Measurements from ENCODE around the gene C6orf52. TPM values are rescaled to one million over a fixed set of nuclear protein-coding genes. Genes with fewer than 3 reads are reported as not detected.

Gene C6orf52
- total and polyA plus RNA-seq, 4 donors = 0.33 to 0.71 (median 0.50) TPM; not detected in 1

GRCh38 chr6:10740061-10740460 lies 45.6 kb upstream of the C6orf52 start:
- Histone ChIP-seq H3K27me3 (ENCODE audit: control insufficient read depth in 4 of 4, insufficient read depth in 4 of 4, low read length in 3 of 4) (no peaks in the 10 kb centered on the region), H3K27ac (ENCODE audit: low read depth in 1 of 2, low read length in 2 of 2) (no peak overlapping the region), H3K9ac (ENCODE audit: low read depth in 1 of 2, low read length in 2 of 2) (no peak overlapping the region), H3K4me1 (ENCODE audit: control insufficient read depth in 4 of 4, insufficient read depth in 4 of 4, low read length in 3 of 4) (no peaks in the 10 kb centered on the region), H3K4me3 (ENCODE audit: low read depth in 1 of 3, low read length in 3 of 3) (no peak overlapping the region), H3K9me3 (ENCODE audit: control insufficient read depth in 4 of 4, low read length in 3 of 4) (no peaks in the 10 kb centered on the region), H3K36me3 (ENCODE audit: control insufficient read depth in 4 of 4, insufficient read depth in 3 of 4, low read depth in 1 of 4, low read length in 3 of 4) (no peaks in the 10 kb centered on the region)
- no peak for DNase-seq (ENCODE audit: low spot score)
- TF ChIP-seq RXRA (IDR thresholded peaks at IDR 0.05) (no peak), EGR1 (IDR thresholded peaks at IDR 0.05; ENCODE audit: low read depth in 2 of 2) (no peak), ATF3 (IDR thresholded peaks at IDR 0.05) (no peak), ZBTB33 (IDR thresholded peaks at IDR 0.05) (no peak), FOXA2 (IDR thresholded peaks at IDR 0.05) (no peak), MAX (IDR thresholded peaks at IDR 0.05) (no peak), YY1 (IDR thresholded peaks at IDR 0.05) (no peak), HNF4A (conservative IDR thresholded peaks at IDR 0.05) (no peak), RAD21 (IDR thresholded peaks at IDR 0.05) (no peak), GABPA (IDR thresholded peaks at IDR 0.05 in 1 of 2, conservative IDR thresholded peaks at IDR 0.05 in 1 of 2) (no peak), TAF1 (conservative IDR thresholded peaks at IDR 0.05) (no peak)

- no peak for DNase-seq (ENCODE audit: low spot score)
- H3K36me3 ChIP-seq (ENCODE audit: control insufficient read depth in 4 of 4, insufficient read depth in 3 of 4, low read depth in 1 of 4, low read length in 3 of 4) = peaks cover 0 to 16% (median 9%) of the 10 kb centered on the region in 4 donors
- TF ChIP-seq HNF4A (conservative IDR thresholded peaks at IDR 0.05) (no peak), GABPA (IDR thresholded peaks at IDR 0.05 in 1 of 2, conservative IDR thresholded peaks at IDR 0.05 in 1 of 2) (no peak), FOXA2 (IDR thresholded peaks at IDR 0.05) (no peak), RXRA (IDR thresholded peaks at IDR 0.05) (no peak)
- 91% methylated on average over 2 of the region's 2 CpGs for WGBS
- H3K27ac ChIP-seq (ENCODE audit: low read depth in 1 of 2, low read length in 2 of 2) = no peak overlapping the region
- no peak overlapping the region for H3K9ac ChIP-seq (ENCODE audit: low read depth in 1 of 2, low read length in 2 of 2)
- no peak overlapping the region for H3K4me3 ChIP-seq (ENCODE audit: low read depth in 1 of 3, low read length in 3 of 3)
- H3K9me3 ChIP-seq (ENCODE audit: control insufficient read depth in 4 of 4, low read length in 3 of 4) = no peaks in the 10 kb centered on the region
- no peaks in the 10 kb centered on the region for H3K27me3 ChIP-seq (ENCODE audit: control insufficient read depth in 4 of 4, insufficient read depth in 4 of 4, low read length in 3 of 4)
- no peaks in the 10 kb centered on the region for H3K4me1 ChIP-seq (ENCODE audit: control insufficient read depth in 4 of 4, insufficient read depth in 4 of 4, low read length in 3 of 4)
These were observed 42.3 kb upstream of the C6orf52 start for GRCh38 chr6:10736731-10737130.

GRCh38 chr6:10733863-10734262 lies 39.4 kb upstream of the C6orf52 start:
- peaks cover 5 to 36% (median 21%) of the 10 kb centered on the region in 4 donors for H3K36me3 ChIP-seq (ENCODE audit: control insufficient read depth in 4 of 4, insufficient read depth in 3 of 4, low read depth in 1 of 4, low read length in 3 of 4)

More at GRCh38 chr6:10733863-10734262, 39.4 kb upstream of the C6orf52 start:
- 98% methylated on average over 3 of the region's 3 CpGs for WGBS
- TF ChIP-seq TAF1 (conservative IDR thresholded peaks at IDR 0.05) (no peak), RXRA (IDR thresholded peaks at IDR 0.05) (no peak), YY1 (IDR thresholded peaks at IDR 0.05) (no peak), RAD21 (IDR thresholded peaks at IDR 0.05) (no peak), MAX (IDR thresholded peaks at IDR 0.05) (no peak), FOXA2 (IDR thresholded peaks at IDR 0.05) (no peak), NR2F2 (IDR thresholded peaks at IDR 0.05) (no peak), SP1 (IDR thresholded peaks at IDR 0.05) (no peak), GABPA (IDR thresholded peaks at IDR 0.05 in 1 of 2, conservative IDR thresholded peaks at IDR 0.05 in 1 of 2) (no peak), ATF3 (IDR thresholded peaks at IDR 0.05) (no peak), JUND (IDR thresholded peaks at IDR 0.05) (no peak), HNF4A (conservative IDR thresholded peaks at IDR 0.05) (no peak), REST (IDR thresholded peaks at IDR 0.05) (no peak), FOXA1 (IDR thresholded peaks at IDR 0.05) (no peak), EGR1 (IDR thresholded peaks at IDR 0.05; ENCODE audit: low read depth in 2 of 2) (no peak)
- Histone ChIP-seq H3K9me3 (ENCODE audit: control insufficient read depth in 4 of 4, low read length in 3 of 4) (no peaks in the 10 kb centered on the region), H3K9ac (ENCODE audit: low read depth in 1 of 2, low read length in 2 of 2) (no peak overlapping the region), H3K27me3 (ENCODE audit: control insufficient read depth in 4 of 4, insufficient read depth in 4 of 4, low read length in 3 of 4) (no peaks in the 10 kb centered on the region), H3K4me1 (ENCODE audit: control insufficient read depth in 4 of 4, insufficient read depth in 4 of 4, low read length in 3 of 4) (no peaks in the 10 kb centered on the region), H3K4me3 (ENCODE audit: low read depth in 1 of 3, low read length in 3 of 3) (no peak overlapping the region), H3K27ac (ENCODE audit: low read depth in 1 of 2, low read length in 2 of 2) (no peak overlapping the region)
- no peak for DNase-seq (ENCODE audit: low spot score)
